Activated CD4-positive, CD25-positive, alpha-beta regulatory T cell (primary cell): ENCODE measurements around the gene KAZN.

Experiments used
- DNase-seq, 4 experiments: peaks; one replicate each; lab custom pipeline; 2025; lab: John Stamatoyannopoulos, UW

KAZN gene

DNA sequence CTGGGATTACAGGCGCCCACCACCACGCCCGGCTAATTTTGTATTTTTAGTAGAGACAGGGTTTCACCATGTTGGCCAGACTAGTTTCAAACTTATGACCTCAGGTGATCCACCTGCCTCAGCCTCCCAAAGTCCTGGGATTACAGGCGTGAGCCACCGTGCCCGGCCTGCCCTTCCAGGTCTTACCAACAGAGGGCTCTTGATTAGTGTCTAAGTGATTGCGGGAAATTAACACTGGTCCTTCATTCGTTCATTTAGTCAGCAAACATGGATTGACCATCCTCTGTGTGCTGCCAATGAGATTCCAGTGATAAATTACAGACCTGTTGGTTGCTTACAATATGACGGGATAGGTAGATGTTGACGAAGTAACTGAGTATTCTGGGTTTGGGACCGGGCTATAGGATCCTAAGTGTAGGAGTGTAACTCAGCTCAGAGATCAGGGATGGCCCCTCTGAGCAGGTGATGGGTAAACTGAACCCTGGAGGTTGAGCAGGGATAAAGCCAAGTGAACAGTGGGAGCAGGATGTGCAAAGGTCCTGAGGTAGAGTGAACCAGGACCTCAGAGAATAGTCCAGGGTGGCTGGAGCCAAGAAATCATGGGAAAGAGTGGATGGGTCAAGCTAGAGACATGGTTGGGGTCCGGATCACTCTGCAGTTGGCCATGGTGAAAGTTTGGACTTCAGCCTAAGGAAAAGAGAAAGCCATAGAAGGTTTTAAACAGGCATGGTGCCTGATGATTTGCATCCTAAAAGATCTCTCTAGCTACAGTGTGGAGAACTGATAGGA is 171.2 kb downstream of the KAZN start:
- DNase-seq, result no peak

DNA sequence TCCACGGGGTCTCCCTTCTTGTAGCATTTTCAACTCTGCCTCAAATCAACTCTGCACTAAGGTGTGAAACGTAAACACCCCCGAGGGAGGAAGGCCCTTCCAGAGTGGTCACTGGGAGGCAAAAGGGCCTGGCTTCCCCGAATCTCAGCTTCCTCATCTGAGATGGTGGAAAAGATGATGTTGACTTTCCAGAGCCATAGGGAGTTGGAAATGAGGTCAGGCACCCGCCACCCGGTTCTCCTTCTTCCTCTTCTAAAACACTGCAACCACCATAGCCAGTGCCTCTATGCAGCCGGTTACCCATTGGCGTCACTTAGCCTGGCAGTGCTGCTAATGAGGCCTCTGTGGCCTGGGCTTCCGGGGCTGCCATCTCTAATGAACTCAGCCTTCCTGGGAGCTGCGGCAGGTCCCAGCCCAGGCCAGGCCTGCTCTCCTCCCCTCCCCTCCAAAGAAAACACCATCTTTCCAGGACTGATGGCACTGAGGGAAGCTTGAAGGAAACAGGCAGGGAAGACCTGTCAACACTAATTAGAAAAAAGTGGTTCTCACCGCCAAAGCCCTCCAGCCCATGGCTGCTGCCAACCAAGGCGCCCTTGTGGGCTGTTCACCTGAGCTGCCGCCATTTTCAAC is 175.0 kb downstream of the KAZN start:
- DNase-seq, result no peak

DNA sequence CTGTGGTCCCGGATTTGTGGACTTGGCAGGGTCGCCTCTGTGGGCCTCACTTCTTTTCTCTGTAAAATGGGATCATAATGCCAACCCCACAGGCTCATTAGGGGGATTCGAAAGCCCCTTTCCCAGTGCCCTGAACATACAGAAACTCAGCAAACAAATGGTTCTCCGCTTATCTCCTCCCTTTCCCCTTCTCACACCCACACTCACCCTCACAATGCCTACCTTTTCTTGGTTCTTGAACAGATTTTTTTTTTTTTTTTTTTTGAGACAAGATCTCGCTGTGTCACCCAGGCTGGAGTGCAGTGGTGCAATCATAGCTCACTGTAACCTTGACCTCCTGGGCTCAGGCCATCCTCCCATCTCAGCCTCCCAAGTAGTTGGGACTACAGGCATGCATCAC is 175.7 kb downstream of the KAZN start:
- no peak for DNase-seq

DNA sequence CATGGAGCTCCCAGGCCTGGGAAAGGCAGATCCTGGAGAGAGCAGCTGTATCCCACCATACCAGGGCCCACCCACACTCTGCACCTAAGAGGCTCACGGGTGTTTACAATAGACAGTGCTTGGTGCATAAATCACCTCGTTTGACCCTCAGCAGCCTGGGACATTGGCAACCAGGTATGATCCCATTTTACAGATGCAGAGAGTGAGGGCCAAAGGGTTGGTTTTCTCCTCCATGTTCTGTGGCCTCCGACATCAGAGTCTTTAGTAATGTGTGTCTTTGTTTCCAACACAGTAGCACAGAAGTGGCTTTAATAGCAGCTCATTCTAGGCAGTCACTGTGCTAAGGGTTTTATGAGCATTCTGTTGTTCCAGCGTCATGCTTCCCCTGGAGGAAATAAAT is 176.5 kb downstream of the KAZN start:
- no peak for DNase-seq

DNA sequence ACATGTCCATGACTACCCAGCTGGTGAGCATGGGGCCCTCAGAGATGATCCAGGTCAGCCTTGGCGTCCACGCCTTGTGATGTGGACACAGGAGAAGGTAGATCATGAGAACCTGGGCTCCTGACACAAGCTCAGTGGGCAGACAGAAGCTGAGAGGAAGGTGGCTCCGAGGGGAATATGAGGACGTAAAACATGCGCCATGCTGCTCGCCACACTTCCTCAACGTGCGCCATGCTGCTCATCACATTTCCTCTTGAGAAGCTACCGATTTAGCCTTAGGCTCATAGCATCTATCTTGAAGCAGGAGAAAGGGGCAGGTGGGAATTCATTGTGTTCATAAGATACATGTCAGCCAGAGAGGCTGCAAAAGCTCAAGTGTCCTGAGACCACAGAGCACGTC is 176.9 kb downstream of the KAZN start:
- DNase-seq, result no peak

DNA sequence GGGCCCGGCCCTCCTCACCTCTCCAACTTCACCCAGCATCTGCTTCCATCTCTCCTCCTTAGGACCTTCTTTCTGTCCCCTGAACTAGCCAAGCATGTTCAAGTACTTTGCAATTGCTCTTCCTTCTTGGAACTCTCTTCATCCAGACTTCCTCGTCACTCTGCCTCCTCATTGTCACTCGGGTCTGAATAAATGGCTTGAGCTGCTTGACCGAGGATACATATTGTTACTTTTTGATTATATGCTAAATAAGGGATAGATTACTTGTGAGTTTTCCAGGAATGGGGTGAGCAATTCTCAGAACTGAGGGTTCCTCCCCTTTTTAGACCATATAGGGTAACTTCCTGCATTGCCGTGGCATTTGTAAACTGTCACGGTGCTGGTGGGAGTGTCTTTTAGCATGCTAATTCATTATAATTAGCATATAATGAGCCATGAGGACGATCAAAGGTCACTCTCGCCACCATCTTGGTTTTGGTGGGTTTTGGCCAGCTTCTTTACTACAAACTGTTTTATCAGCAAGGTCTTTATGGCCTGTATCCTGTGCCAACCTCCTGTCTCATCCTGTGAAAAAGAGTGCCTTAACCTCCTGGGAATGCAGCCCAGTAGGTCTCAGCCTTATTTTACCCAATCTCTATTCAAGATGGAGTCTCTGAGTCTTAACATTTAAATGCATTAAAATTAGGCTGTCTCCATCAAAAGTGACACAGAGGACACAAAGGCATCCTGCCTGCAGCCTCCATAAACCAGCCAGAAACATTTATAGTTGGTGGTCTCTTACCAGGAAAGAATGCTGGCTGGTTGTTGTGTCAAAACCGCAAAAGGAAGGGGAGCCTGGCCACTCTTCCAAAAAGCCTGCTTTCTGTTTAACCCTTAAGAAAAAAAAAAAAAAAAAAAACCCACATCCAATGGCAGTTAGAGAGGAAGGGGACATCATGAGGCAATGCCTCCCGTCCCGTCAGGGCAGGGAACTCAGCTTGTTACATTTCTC is 179.3 kb downstream of the KAZN start:
- no peak for DNase-seq

DNA sequence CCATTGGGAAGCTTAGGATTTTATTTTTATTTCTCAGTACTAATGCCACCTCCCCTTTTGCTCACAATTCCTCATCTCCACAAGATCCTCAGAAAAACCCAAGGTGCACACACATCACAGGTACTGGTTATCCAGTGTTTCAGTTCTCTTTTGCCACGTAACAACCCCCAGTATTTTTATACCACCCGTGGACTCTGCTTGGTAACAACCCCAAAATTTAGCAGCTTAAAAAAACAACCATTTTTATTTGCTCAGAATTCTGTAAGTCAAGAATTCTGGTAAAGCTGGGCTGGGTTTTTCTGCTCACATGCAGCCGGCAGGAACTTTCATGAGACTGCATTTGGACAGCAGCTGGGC is 180.0 kb downstream of the KAZN start:
- no peak for DNase-seq

DNA sequence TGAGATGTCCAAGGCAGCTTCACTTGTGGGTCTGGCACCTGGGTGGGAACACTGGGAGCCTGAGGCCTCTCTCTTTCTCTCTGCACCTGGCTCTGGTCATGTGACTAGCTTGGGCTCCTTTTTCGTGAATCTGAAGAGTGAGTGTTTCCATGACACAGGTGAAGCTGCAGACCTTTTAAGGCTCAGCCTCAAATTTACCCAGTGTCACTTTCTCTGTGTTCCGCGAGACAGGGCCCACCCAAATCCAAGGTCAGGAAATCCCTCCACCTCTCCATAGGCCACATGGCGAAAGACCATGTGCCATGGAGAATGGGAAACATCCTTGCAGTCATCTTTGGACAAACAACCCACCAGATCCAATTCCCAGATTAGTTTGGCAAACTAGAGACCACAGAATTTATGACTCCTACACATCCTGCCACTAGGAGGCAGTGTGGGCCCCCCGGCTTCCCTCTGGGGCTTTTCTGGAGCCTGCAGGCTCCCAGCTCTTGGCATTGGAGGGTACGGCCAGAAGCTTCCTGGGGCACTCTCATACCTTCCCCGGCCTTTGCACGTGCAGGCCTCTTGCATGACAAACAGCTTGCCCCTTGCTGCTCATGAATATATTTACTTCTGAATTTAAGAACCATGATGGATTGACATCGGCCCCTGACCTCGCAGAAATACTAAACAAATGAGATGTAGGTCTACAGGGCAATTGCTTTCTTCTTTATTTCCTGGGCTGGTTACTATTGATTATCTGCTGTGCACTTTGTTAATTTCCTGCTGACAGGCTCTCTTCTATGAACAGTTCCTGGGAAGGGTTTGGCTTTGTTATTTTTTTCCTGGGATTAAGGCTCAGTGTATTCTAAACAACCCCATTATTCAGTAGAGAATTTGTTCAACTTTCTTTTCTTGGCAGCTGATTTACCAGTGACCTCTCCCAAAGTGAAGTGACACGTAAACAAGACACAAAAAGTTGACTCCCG is 180.7 kb downstream of the KAZN start:
- no peak for DNase-seq

DNA sequence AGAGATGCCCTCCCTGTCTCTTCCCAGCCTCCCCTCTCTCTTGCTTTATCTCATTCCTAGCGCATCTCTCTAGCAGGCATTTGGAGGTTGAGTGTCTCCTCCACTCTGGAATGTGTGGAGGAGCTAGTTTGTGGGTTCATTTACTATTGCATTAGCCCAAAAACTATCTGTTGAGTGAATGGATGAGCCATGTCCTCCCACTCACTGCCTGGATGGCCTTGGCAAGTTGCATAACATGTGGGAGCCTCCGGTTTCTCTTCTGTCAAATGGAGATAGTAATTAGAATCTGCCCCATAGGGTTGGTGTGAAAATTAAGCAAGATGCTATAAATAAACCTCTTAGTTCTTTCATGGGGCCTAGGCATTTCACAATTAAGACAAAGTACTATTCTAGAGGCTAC is 181.8 kb downstream of the KAZN start:
- DNase-seq, result no peak

DNA sequence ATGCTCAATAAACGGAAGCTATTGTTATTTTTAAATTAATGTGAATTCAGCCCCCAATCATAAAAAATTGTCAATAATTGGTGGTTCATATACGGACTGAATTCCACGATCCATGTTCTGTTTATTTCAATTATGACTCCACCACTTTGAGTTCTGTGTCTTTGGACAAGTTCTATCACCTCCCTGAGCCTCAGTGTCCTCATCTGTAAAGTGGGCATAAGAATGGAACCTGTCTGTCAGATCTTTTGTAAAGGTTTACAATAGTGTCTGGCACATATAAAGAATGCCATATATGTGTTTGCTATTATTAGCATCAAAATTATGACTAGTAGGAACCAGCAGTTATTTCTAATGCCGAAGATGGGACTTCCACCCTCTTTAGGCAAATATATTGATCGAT is 183.3 kb downstream of the KAZN start:
- no peak for DNase-seq

DNA sequence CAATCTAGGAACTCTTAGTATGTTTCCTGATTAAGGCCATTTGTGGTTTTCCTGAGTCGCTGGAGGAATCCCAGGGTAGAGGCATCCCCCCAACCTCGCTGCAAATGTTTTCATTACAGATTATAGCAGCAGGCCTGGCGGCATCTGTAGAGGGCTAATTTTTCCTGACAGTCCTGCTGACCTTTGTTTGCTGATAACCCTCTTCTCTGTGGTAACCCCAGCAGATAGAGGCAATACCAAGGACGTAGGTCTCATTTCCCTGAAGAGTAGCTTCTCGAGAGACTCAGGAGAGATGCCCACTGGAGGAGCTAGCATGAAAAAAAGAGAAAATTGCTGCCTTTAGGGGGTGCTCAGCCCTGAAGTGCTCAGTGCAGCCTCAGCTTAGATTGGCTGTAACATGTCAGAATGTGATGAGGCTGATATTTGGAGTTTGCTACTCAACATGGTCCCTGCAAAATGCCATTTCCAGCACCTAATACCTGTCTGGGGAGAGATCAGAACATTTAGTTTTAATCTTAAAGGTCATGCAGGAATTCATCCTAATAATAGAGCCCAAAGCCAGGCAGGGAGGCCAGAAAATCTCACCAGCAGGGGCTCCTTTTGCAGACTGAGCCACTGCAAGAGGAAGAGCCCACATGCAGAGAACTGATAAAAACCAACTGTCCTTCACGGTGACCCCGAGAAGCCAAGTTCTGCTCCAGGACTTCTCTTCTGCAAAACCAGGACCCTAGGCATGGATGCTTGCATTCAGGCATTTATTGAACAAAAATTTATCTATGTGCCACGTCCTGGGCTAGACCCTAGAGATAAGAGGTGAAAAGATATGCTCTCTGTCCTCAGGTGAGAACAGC is 184.5 kb downstream of the KAZN start:
- DNase-seq, result no peak

DNA sequence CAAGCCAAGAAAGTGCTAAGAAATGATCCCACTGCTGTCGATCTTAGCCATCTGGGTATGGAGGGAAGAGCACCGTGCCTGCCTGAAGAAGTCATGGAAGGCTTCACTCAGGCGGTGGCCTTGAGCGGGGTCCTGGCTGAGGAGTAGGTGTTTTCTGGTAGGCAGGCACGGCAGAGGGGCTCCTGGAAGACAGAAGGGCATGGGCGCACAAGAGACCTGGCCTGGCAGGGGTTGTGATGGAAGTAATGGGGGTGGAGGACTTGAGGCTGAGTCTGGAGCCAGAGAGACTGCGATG is 185.1 kb downstream of the KAZN start:
- no peak for DNase-seq

DNA sequence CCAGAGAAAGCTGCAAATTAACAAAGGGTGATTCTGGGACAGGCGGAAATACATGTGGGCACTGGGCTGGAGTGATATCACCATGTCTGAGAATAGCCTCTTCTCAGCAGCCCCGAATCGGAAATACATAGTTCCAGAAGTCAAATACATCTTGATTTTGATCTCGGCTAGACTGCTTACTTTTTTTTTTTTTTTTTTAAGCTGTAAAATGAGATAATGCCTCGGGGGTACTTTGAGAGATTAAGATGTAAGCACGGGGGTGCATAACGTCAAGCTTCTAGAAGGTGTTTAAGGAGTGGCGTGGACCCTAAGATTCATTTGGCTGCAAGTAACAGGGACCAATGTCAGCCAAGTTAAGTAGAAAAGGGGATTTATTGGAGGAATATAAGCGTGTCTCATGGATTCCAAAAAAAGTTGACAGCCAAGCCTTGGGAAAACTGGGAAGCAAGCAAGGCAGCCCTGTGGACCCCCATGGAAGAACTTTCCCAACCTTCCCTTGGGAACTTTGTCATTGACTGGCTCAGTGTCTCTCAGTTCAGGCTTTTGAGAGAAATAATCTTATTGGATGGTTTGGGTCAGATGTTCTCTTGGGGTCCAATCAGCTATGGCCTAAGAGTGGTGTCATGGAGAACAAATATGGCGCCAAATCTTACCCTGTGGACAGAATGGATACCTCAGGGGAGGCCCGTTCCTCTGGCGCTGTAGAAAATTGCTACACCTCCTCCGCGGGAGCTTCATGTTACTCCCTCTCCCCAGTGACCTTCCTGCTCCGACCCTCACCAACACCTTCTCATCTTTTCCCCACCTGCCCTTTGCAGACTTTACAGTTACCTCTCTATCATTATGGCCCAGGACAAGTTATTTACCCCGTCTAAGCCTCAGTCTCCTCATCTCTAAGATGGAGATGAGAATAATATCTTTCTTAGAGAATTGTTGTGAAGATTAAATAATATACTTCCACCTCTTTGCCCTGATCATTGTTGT is 186.6 kb downstream of the KAZN start:
- DNase-seq, result no peak

DNA sequence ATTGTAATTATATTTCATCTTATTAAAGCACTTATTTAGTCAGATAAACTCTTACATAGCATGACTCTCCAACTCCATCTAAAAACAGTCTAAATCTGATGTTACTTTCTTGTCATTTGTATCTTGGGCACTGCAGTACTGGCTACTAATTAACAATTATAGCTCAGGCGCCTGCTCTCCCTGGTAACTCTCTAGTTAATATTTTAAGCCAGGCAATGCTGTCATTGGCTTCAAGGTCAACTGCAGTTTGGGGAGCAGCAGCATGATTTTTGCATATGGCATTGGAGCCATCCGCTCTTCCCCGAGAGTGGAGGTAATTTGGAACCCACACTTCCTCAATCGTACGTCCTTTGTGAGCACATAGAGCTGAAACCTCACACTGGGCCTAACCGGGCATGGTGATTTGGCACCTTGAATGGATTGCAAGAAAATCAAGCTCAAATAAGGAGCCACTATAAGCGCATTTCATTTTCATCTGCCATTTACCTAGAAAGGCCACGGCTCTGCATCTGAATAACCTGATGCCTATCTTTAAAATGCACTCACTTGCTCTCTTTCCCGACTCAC is 187.7 kb downstream of the KAZN start:
- no peak for DNase-seq

DNA sequence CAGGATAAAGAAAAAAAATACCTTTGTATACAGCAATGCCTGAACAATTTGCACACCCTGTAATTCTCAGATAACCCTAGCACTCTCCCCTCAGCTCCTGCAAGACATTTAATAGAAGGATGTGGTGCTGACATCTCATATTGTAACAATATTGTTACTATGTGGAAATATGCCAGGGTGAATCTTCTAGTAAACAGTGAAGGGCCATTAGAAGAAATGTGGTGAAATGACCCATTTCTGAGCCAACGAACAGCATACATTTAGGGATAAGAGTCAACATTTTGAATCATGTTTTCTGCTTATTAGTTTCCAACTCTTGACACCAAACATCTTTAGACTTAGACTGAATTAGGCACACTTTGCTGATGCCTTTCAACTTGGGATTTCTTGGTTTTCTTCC is 188.2 kb downstream of the KAZN start:
- no peak for DNase-seq

DNA sequence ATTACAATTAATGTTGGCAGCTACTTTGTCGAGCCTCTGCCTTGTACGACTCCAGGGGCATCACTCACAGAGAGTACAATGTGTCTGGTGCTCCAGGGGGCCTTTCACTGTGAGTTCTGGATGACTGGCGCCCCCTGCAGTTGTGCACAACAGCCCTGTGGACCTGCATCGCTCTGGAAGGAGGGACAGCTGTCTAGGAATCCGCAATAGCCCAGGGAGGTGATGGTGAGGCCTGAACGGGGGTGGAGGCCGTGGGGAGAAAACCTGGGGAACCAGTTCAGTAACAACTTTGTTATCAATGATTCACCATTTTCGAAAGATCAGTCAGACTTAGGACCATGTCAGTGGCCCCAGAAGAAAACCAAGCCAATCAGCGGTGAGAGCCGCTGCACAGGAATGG is 189.1 kb downstream of the KAZN start:
- no peak for DNase-seq

DNA sequence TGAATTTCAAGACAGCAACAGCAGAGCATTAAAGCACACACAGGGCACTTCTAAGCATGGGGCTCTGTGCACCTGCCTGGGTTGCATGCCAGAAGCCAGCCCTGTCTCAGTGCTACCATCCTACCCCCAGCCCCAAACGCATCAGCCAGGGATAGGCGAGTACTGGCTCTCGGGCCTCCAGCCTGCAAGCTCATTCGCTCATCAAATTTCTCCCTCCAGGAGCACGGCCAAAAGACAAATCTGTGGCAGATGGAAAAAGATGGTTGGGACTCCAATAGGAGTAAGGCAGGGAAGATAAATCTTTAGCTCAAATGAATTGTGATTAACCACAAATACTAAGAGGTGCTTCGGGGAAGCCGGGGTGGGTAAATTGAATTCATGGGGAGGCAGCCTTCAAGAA is 189.6 kb downstream of the KAZN start:
- no peak for DNase-seq

DNA sequence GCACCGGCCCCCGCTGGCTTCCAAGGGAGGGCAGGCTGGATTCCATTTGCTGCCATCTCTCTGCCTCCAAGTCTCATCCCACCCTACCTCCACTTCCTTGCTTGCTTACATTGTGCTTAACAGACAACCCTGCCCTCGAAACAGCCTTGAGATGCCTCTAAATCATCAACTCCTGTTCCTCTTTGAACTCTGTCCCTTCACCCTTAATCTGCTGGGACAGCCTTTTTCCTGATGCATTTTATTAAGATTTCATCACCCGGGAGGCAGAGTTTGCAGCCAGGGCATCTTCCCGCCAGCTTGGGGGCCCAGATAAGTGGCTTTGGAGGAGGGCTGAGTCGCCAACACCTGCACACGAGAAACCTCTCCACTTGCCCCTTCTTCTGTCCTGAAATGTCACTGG is 192.5 kb downstream of the KAZN start:
- DNase-seq, result no peak

DNA sequence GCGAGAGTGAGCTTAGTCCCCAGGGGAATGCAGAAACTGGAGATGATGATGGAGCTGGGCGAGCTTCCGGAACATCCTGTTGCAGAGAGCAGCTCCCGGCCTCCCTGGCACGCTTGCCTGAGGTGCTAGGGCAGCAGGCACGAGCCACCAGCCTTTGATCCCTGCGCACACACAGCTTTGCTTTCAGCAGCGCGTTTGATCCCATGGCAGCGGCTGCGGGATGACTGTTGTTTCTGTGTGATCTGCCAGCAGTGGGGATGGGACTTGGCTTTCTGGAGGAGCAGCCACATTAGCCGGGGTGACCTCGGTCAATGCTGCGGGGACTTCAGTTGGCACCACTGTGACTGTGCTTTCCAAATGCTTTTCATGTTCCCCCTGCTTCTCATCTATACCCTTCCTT is 193.2 kb downstream of the KAZN start:
- no peak for DNase-seq
